K562 (cell line): ENCODE results near the gene F2RL2. TPM values are rescaled to one million over a fixed set of nuclear protein-coding genes. Genes with fewer than 3 reads are reported as not detected.

Source experiments
- ARID2 ChIP-seq: fragments of 450-650 bp; IDR thresholded peaks from 2 replicates; pipeline ENCODE4 v1.6.1; 2017; ENCODE audit warnings: antibody characterized with exemption, mild to moderate bottlenecking
- ASH1L ChIP-seq: fragments of 450-650 bp; IDR thresholded peaks from 2 replicates; pipeline ENCODE4 v1.6.1; 2018; ENCODE audit warnings: borderline replicate concordance, mild to moderate bottlenecking, low read depth; ENCODE audit not compliant: partially characterized antibody
- CHAMP1 ChIP-seq: fragments of 450-650 bp; IDR thresholded peaks from 2 replicates; pipeline ENCODE4 v1.6.1; 2016; ENCODE audit warnings: mild to moderate bottlenecking
- CTBP1 ChIP-seq: fragments of 450-650 bp; IDR thresholded peaks from 2 replicates; pipeline ENCODE4 v1.6.1; 2016; ENCODE audit warnings: borderline replicate concordance
- CXXC5 ChIP-seq: fragments of 250-450 bp; sonication (Bioruptor Pico); IDR thresholded peaks from 2 replicates; pipeline ENCODE4 v1.8.0; 2022; ENCODE audit warnings: inconsistent platforms, mild to moderate bottlenecking, moderate library complexity
- DLX4 ChIP-seq: fragments of 250-450 bp; sonication (Bioruptor Pico); IDR thresholded peaks from 2 replicates; pipeline ENCODE4 v1.6.1; 2021; ENCODE audit warnings: mild to moderate bottlenecking
- FOS ChIP-seq: IDR thresholded peaks from 3 replicates; pipeline ENCODE4 v1.6.1; 2011; ENCODE audit not compliant: insufficient read length; ENCODE audit errors: extremely low read depth
- FOXP4 ChIP-seq: sonication (generic); formaldehyde crosslinking; IDR thresholded peaks from 2 replicates; pipeline ENCODE4 v1.8.0; 2022; ENCODE audit warnings: mild to moderate bottlenecking, missing genetic modification reagents, borderline replicate concordance
- GABPB1 ChIP-seq: sonication (generic); formaldehyde crosslinking; IDR thresholded peaks from 2 replicates; pipeline ENCODE4 v1.8.0; 2022; ENCODE audit warnings: mild to moderate bottlenecking, missing genetic modification reagents
- IFI16 ChIP-seq: fragments of 250-450 bp; sonication (Bioruptor Pico); IDR thresholded peaks from 2 replicates; pipeline ENCODE4 v2.1.2; 2022; ENCODE audit warnings: mild to moderate bottlenecking, inconsistent platforms
- MAFK ChIP-seq: IDR thresholded peaks from 2 replicates; pipeline ENCODE4 v1.6.1; 2011; ENCODE audit warnings: low read length, improper control_type of control experiment
- SMARCB1 ChIP-seq: IDR thresholded peaks from 2 replicates; pipeline ENCODE4 v1.6.1; 2011; ENCODE audit warnings: improper control_type of control experiment, low read depth; ENCODE audit not compliant: insufficient read length
- TEAD2 ChIP-seq: fragments of 450-650 bp; IDR thresholded peaks from 2 replicates; pipeline ENCODE4 v1.6.1; 2016; ENCODE audit warnings: missing genetic modification characterization, control low read depth, missing compliant biosample characterization
- ZNF12 ChIP-seq: sonication (generic); formaldehyde crosslinking; IDR thresholded peaks from 2 replicates; pipeline ENCODE4 v1.4.0; 2020; ENCODE audit warnings: mild to moderate bottlenecking, missing genetic modification reagents
- ZNF561 ChIP-seq: fragments of 450-650 bp; formaldehyde crosslinking; conservative IDR thresholded peaks from 2 replicates; pipeline ENCODE4 v1.4.0; 2020; ENCODE audit warnings: mild to moderate bottlenecking, moderate library complexity
- polyA plus RNA-seq, 8 experiments: library from polyadenylated mRNA; depleted of rRNA in 4 of 8; stranded (reverse) in 5 of 8; unstranded in 3 of 8; fragments of >200 nt; fragmentation: Nextera tagmentation in 2 of 8; fragmentation: Illumina TruSeq in 1 of 8; extraction: Ambion mirVana in 2 of 8; extraction: Trizol in 1 of 8; gene quantifications; 2 replicates each; pipeline versions ENCODE4 v1.2.1 to v1.2.3, GENCODE V29; 2011 to 2014; ENCODE audit warnings: inconsistent platforms in 1 of 8, missing spikeins in 1 of 8
- total RNA-seq, 7 experiments: library from RNA; depleted of rRNA in 6 of 7; stranded (reverse); fragments of >200 nt in 6 of 7; fragmentation: Illumina TruSeq in 2 of 7; extraction: Trizol in 2 of 7; gene quantifications; 2 replicates each; pipeline versions ENCODE4 v1.2.1 to v1.2.3, GENCODE V29; 2011 to 2021; ENCODE audit warnings: low replicate concordance in 1 of 7
- TF ChIP-seq, protein P1 (sequence below): sonication (generic); formaldehyde crosslinking; IDR thresholded peaks from 2 replicates; pipeline ENCODE4 v1.8.0; 2022; ENCODE audit warnings: mild to moderate bottlenecking, low read depth, missing genetic modification reagents
- TF ChIP-seq, protein P2 (sequence below): fragments of 250-450 bp; sonication (Bioruptor Pico); IDR thresholded peaks from 2 replicates; pipeline ENCODE4 v1.4.0; 2020; ENCODE audit warnings: mild to moderate bottlenecking
- TF ChIP-seq, protein P3 (sequence below): fragments of 250-450 bp; sonication (Bioruptor Pico); IDR thresholded peaks from 2 replicates; pipeline ENCODE4 v1.4.0; 2020

The F2RL2 gene
- total and polyA plus RNA-seq, 9 of the 15 experiments (the other 6 are each of a cell fraction or from before 2014, with no cell fraction given), result 0.03 to 0.12 (median 0.06) TPM; not detected in 3

DNA sequence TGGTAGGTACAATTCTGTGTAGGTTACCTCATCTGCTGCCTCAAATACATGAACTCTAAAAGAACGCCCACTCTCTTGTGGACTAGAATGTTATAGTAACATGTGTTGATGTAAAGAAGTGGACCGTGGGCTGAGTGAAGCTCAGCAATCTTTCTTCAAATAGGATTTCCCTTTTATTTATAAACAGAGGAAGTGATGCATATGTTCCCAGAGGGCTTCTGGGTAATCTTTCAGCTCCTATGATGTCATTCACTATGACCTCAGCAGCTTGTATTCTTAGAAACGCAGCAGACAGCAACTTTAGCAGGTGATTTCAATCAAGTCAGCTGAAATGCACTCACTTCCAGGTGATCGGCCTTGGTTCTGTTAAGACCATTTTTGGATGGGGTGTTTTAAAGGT is 14.4 kb downstream of the F2RL2 start (continued):
- no peak for TF ChIP-seq ASH1L
- TF ChIP-seq TEAD2 (tag), result no peak
- TF ChIP-seq FOS, result no peak
- TF ChIP-seq, protein P1, sequence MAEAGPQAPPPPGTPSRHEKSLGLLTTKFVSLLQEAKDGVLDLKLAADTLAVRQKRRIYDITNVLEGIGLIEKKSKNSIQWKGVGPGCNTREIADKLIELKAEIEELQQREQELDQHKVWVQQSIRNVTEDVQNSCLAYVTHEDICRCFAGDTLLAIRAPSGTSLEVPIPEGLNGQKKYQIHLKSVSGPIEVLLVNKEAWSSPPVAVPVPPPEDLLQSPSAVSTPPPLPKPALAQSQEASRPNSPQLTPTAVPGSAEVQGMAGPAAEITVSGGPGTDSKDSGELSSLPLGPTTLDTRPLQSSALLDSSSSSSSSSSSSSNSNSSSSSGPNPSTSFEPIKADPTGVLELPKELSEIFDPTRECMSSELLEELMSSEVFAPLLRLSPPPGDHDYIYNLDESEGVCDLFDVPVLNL, result no peak
- TF ChIP-seq, protein P2, sequence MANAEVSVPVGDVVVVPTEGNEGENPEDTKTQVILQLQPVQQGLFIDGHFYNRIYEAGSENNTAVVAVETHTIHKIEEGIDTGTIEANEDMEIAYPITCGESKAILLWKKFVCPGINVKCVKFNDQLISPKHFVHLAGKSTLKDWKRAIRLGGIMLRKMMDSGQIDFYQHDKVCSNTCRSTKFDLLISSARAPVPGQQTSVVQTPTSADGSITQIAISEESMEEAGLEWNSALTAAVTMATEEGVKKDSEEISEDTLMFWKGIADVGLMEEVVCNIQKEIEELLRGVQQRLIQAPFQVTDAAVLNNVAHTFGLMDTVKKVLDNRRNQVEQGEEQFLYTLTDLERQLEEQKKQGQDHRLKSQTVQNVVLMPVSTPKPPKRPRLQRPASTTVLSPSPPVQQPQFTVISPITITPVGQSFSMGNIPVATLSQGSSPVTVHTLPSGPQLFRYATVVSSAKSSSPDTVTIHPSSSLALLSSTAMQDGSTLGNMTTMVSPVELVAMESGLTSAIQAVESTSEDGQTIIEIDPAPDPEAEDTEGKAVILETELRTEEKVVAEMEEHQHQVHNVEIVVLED (CRISPR knock-in tag), result no peak
- TF ChIP-seq DLX4 (CRISPR knock-in tag), result no peak
- TF ChIP-seq CXXC5 (CRISPR knock-in tag), result 0 out of 2 replicates have a peak, but pooled peaks have one; percentile 12
- TF ChIP-seq MAFK, result 0 out of 2 replicates have a peak, but pooled peaks have one; percentile 9
- TF ChIP-seq ZNF12 (CRISPR knock-in tag), result no peak
- TF ChIP-seq, protein P3, sequence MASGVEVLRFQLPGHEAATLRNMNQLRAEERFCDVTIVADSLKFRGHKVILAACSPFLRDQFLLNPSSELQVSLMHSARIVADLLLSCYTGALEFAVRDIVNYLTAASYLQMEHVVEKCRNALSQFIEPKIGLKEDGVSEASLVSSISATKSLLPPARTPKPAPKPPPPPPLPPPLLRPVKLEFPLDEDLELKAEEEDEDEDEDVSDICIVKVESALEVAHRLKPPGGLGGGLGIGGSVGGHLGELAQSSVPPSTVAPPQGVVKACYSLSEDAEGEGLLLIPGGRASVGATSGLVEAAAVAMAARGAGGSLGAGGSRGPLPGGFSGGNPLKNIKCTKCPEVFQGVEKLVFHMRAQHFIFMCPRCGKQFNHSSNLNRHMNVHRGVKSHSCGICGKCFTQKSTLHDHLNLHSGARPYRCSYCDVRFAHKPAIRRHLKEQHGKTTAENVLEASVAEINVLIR (CRISPR knock-in tag), result 0 out of 2 replicates have a peak, but pooled peaks have one; percentile 41
- TF ChIP-seq SMARCB1, result no peak
- no peak for TF ChIP-seq FOXP4 (CRISPR knock-in tag)
- no peak for TF ChIP-seq CHAMP1
- no peak for TF ChIP-seq ZNF561
- TF ChIP-seq CTBP1, result no peak
- TF ChIP-seq GABPB1, result peak; percentile 76
- no peak for TF ChIP-seq ARID2
- TF ChIP-seq IFI16, result no peak
